ENCODE data around the gene STX19. TPM values are rescaled to one million over a fixed set of nuclear protein-coding genes. Genes with fewer than 3 reads are reported as not detected.

STX19 gene
- total RNA-seq, 1 donor from 2014 or later: not detected

- Histone ChIP-seq H3K9ac (ENCODE audit: low read length) (no peak overlapping the region), H2AFZ (ENCODE audit: low read depth, low read length) (no peak overlapping the region), H3K4me1 (ENCODE audit: insufficient read depth, low read length) (peaks cover 11% of the 10 kb centered on the region), H3K4me3 (ENCODE audit: insufficient read depth, low read depth, low read length) (no peak overlapping the region), H3K27me3 (ENCODE audit: insufficient read depth, low read length) (no peaks in the 10 kb centered on the region), H3K9me3 (ENCODE audit: insufficient read depth, low read depth, low read length) (no peaks in the 10 kb centered on the region), H3K79me2 (ENCODE audit: insufficient read depth, low read length) (peaks cover 49% of the 10 kb centered on the region), H3K4me2 (ENCODE audit: low read length) (no peak overlapping the region), H3K27ac (ENCODE audit: low read depth, low read length) (no peak overlapping the region), H3K36me3 (ENCODE audit: insufficient read depth, low read length) (no peaks in the 10 kb centered on the region), H4K20me1 (ENCODE audit: insufficient read depth, low read length) (no peaks in the 10 kb centered on the region)
- no peak overlapping the region for H3K4me3 Mint-ChIP-seq (ENCODE audit: unreplicated experiment)
- peaks cover 14% of the 10 kb centered on the region for H3K4me1 Mint-ChIP-seq (ENCODE audit: low read depth, unreplicated experiment)
- no peak for FAIRE-seq
- peaks cover 5% of the 10 kb centered on the region for H3K36me3 Mint-ChIP-seq (ENCODE audit: low read depth, unreplicated experiment)
- no peaks in the 10 kb centered on the region for H3K9me3 Mint-ChIP-seq (ENCODE audit: unreplicated experiment)
- DNase-seq (ENCODE audit: low read depth): no peak
- no peaks in the 10 kb centered on the region for H3K27me3 Mint-ChIP-seq (ENCODE audit: low read depth, unreplicated experiment)
- no peak for TF ChIP-seq CTCF (IDR thresholded peaks at IDR 0.05; ENCODE audit: insufficient read depth, low read depth, low read length)
- no peak overlapping the region for H3K27ac Mint-ChIP-seq (ENCODE audit: unreplicated experiment)
These were observed 36.2 kb downstream of the STX19 start for GRCh38 chr3:93992207-93992606.

- no peak for TF ChIP-seq EZH2 (IDR thresholded peaks at IDR 0.05; ENCODE audit: insufficient read depth, low read length)
- no peak for TF ChIP-seq CTCF (IDR thresholded peaks at IDR 0.05; ENCODE audit: insufficient read depth, low read depth, low read length)
- no peak overlapping the region for H3K4me3 Mint-ChIP-seq (ENCODE audit: unreplicated experiment)
- H3K27me3 Mint-ChIP-seq (ENCODE audit: low read depth, unreplicated experiment): no peaks in the 10 kb centered on the region
- Histone ChIP-seq H3K4me2 (ENCODE audit: low read length) (no peak overlapping the region), H3K4me3 (ENCODE audit: insufficient read depth, low read depth, low read length) (no peak overlapping the region), H3K9me3 (ENCODE audit: insufficient read depth, low read depth, low read length) (no peaks in the 10 kb centered on the region), H3K27me3 (ENCODE audit: insufficient read depth, low read length) (no peaks in the 10 kb centered on the region), H3K36me3 (ENCODE audit: insufficient read depth, low read length) (no peaks in the 10 kb centered on the region), H3K79me2 (ENCODE audit: insufficient read depth, low read length) (peaks cover 54% of the 10 kb centered on the region), H3K9ac (ENCODE audit: low read length) (no peak overlapping the region), H2AFZ (ENCODE audit: low read depth, low read length) (no peak overlapping the region), H4K20me1 (ENCODE audit: insufficient read depth, low read length) (no peaks in the 10 kb centered on the region), H3K27ac (ENCODE audit: low read depth, low read length) (no peak overlapping the region), H3K4me1 (ENCODE audit: insufficient read depth, low read length) (peaks cover 11% of the 10 kb centered on the region)
- DNase-seq (ENCODE audit: low read depth) (no peak), FAIRE-seq (no peak)
- no peaks in the 10 kb centered on the region for H3K9me3 Mint-ChIP-seq (ENCODE audit: unreplicated experiment)
- peaks cover 14% of the 10 kb centered on the region for H3K4me1 Mint-ChIP-seq (ENCODE audit: low read depth, unreplicated experiment)
- H3K27ac Mint-ChIP-seq (ENCODE audit: unreplicated experiment): no peak overlapping the region
- H3K36me3 Mint-ChIP-seq (ENCODE audit: low read depth, unreplicated experiment): peaks cover 2% of the 10 kb centered on the region
These were observed 36.8 kb downstream of the STX19 start for GRCh38 chr3:93991631-93992030.

GRCh38 chr3:93989241-93989640 is 39.2 kb downstream of the STX19 start:
- FAIRE-seq (no peak), DNase-seq (ENCODE audit: low read depth) (peak; percentile 14)
- no peak overlapping the region for H3K4me3 ChIP-seq (ENCODE audit: insufficient read depth, low read depth, low read length)
- no peaks in the 10 kb centered on the region for H3K9me3 ChIP-seq (ENCODE audit: insufficient read depth, low read depth, low read length)
- Mint-ChIP-seq H3K27ac (ENCODE audit: unreplicated experiment) (no peak overlapping the region), H3K4me3 (ENCODE audit: unreplicated experiment) (no peak overlapping the region), H3K9me3 (ENCODE audit: unreplicated experiment) (peaks cover 1% of the 10 kb centered on the region), H3K36me3 (ENCODE audit: low read depth, unreplicated experiment) (peaks cover 1% of the 10 kb centered on the region), H3K4me1 (ENCODE audit: low read depth, unreplicated experiment) (peaks cover 14% of the 10 kb centered on the region), H3K27me3 (ENCODE audit: low read depth, unreplicated experiment) (no peaks in the 10 kb centered on the region)
- TF ChIP-seq EZH2 (IDR thresholded peaks at IDR 0.05; ENCODE audit: insufficient read depth, low read length) (no peak), CTCF (IDR thresholded peaks at IDR 0.05; ENCODE audit: insufficient read depth, low read depth, low read length) (no peak)
- peaks cover 66% of the 10 kb centered on the region for H3K79me2 ChIP-seq (ENCODE audit: insufficient read depth, low read length)
- H2AFZ ChIP-seq (ENCODE audit: low read depth, low read length): no peak overlapping the region
- no peaks in the 10 kb centered on the region for H3K36me3 ChIP-seq (ENCODE audit: insufficient read depth, low read length)
- no peaks in the 10 kb centered on the region for H4K20me1 ChIP-seq (ENCODE audit: insufficient read depth, low read length)
- no peak overlapping the region for H3K27ac ChIP-seq (ENCODE audit: low read depth, low read length)
- H3K9ac ChIP-seq (ENCODE audit: low read length): no peak overlapping the region
- H3K27me3 ChIP-seq (ENCODE audit: insufficient read depth, low read length): no peaks in the 10 kb centered on the region
- H3K4me2 ChIP-seq (ENCODE audit: low read length): no peak overlapping the region
- H3K4me1 ChIP-seq (ENCODE audit: insufficient read depth, low read length): peaks cover 11% of the 10 kb centered on the region
